GM06990 (cell line): Measurements from ENCODE around the gene TAF11L2.
"Not testable (repeated sequence)": the region's sequence is repeated elsewhere in the genome, so short reads cannot be mapped to it uniquely, and the experiment has no call there.

Source experiments
- DNase-seq: peaks from one replicate; pipeline ENCODE4 v3.0.0-alpha.2; 2011; ENCODE audit not compliant: insufficient read length; ENCODE audit errors: extremely low read depth
- H3K27me3 ChIP-seq: replicated peaks from 2 replicates; pipeline ENCODE4 v1.6.0; 2011; ENCODE audit warnings: low read length; ENCODE audit not compliant: control insufficient read depth, insufficient read depth
- H3K36me3 ChIP-seq: 2 replicates; pipeline ENCODE4 v1.5.1; 2011; ENCODE audit warnings: low read length; ENCODE audit not compliant: control insufficient read depth, insufficient read depth
- H3K4me3 ChIP-seq: replicated peaks from 2 replicates; pipeline ENCODE4 v1.5.1; 2011; ENCODE audit warnings: low read depth, mild to moderate bottlenecking, control low read depth, low read length
- CTCF ChIP-seq: IDR thresholded peaks from 2 replicates; pipeline ENCODE4 v1.5.1; 2011; ENCODE audit warnings: low read length, control low read depth, mild to moderate bottlenecking, inconsistent platforms; ENCODE audit not compliant: insufficient read depth, poor library complexity, severe bottlenecking

TAF11L2 gene

GRCh38 chr5:17470064-17470463 is 28.0 kb upstream of the TAF11L2 start:
- H3K4me3 ChIP-seq, result no peak overlapping the region
- no peaks in the 10 kb centered on the region for H3K27me3 ChIP-seq
- DNase-seq, result no peak
- TF ChIP-seq CTCF, result no peak
- H3K36me3 ChIP-seq, result no peaks in the 10 kb centered on the region

- DNase-seq, H3K36me3 ChIP-seq, H3K27me3 ChIP-seq, H3K4me3 ChIP-seq: not testable (repeated sequence)
Measured at GRCh38 chr5:17475064-17475463, 23.0 kb upstream of the TAF11L2 start.

GRCh38 chr5:17477043-17477442 is 21.0 kb upstream of the TAF11L2 start:
- DNase-seq, result no peak
- Histone ChIP-seq H3K27me3 (no peaks in the 10 kb centered on the region), H3K4me3 (no peak overlapping the region), H3K36me3 (no peaks in the 10 kb centered on the region)
- no peak for TF ChIP-seq CTCF

GRCh38 chr5:17477573-17478265 is 20.3 kb upstream of the TAF11L2 start:
- no peak overlapping the region for H3K4me3 ChIP-seq
- no peaks in the 10 kb centered on the region for H3K36me3 ChIP-seq
- no peak for TF ChIP-seq CTCF
- H3K27me3 ChIP-seq, result no peaks in the 10 kb centered on the region
- DNase-seq, result no peak

- no peak for TF ChIP-seq CTCF
- no peaks in the 10 kb centered on the region for H3K36me3 ChIP-seq
- H3K4me3 ChIP-seq, result no peak overlapping the region
- no peaks in the 10 kb centered on the region for H3K27me3 ChIP-seq
- DNase-seq, result no peak
Measured at GRCh38 chr5:17481378-17481777, 16.7 kb upstream of the TAF11L2 start.

GRCh38 chr5:17482790-17483189 is 15.2 kb upstream of the TAF11L2 start:
- Histone ChIP-seq H3K27me3 (no peaks in the 10 kb centered on the region), H3K4me3 (no peak overlapping the region), H3K36me3 (no peaks in the 10 kb centered on the region)
- no peak for TF ChIP-seq CTCF
- DNase-seq, result no peak

GRCh38 chr5:17486464-17487173 is 11.4 kb upstream of the TAF11L2 start:
- not testable (repeated sequence) for H3K27me3 ChIP-seq, H3K4me3 ChIP-seq, DNase-seq, H3K36me3 ChIP-seq
